Mesenchymal stem cell (in vitro differentiated cells and primary cell): Measurements from ENCODE around the gene CCDC172.

Experiments used
- DNase-seq: peaks from one replicate; pipeline ENCODE4 v3.0.0-alpha.2; 2013
- H2AFZ ChIP-seq: one replicate; pipeline ENCODE4 v1.6.1; 2013; ENCODE audit warnings: low read depth, mild to moderate bottlenecking, control low read depth, inconsistent platforms, low read length, moderate library complexity
- H2AK5ac ChIP-seq: 2 replicates; pipeline ENCODE4 v1.6.1; 2013; ENCODE audit warnings: low read length, moderate library complexity, mild to moderate bottlenecking, inconsistent platforms; ENCODE audit not compliant: severe bottlenecking
- H2BK120ac ChIP-seq: one replicate; pipeline ENCODE4 v1.6.1; 2013; ENCODE audit warnings: low read depth, mild to moderate bottlenecking, inconsistent platforms, low read length, moderate library complexity
- H2BK12ac ChIP-seq, 2 experiments: one replicate each; pipeline ENCODE4 v1.6.1; 2013; ENCODE audit warnings: inconsistent platforms in 2 of 2, low read length in 2 of 2, mild to moderate bottlenecking in 2 of 2, moderate library complexity in 2 of 2, control low read depth in 1 of 2
- H2BK15ac ChIP-seq: one replicate; pipeline ENCODE4 v1.6.1; 2013; ENCODE audit warnings: mild to moderate bottlenecking, low read depth, inconsistent platforms; ENCODE audit not compliant: poor library complexity, severe bottlenecking
- H2BK5ac ChIP-seq: 2 replicates; pipeline ENCODE4 v1.6.1; 2013; ENCODE audit warnings: low read depth, mild to moderate bottlenecking, low read length, control low read depth, inconsistent platforms; ENCODE audit not compliant: poor library complexity, severe bottlenecking
- H3K14ac ChIP-seq, 2 experiments: one replicate each; pipeline ENCODE4 v1.6.1; 2013; ENCODE audit warnings: inconsistent platforms in 2 of 2, low read length in 2 of 2, control low read depth in 1 of 2, mild to moderate bottlenecking in 1 of 2, moderate library complexity in 1 of 2
- H3K18ac ChIP-seq, 2 experiments: one replicate each; pipeline ENCODE4 v1.6.1; 2013; ENCODE audit warnings: inconsistent platforms in 2 of 2, low read length in 2 of 2, control low read depth in 1 of 2, low read depth in 1 of 2, mild to moderate bottlenecking in 1 of 2
- H3K23ac ChIP-seq, 2 experiments: one replicate each; pipeline ENCODE4 v1.6.1; 2013; ENCODE audit warnings: inconsistent platforms in 2 of 2, low read length in 2 of 2, mild to moderate bottlenecking in 2 of 2, moderate library complexity in 2 of 2, control low read depth in 1 of 2
- H3K27ac ChIP-seq: 2 replicates; pipeline ENCODE4 v1.5.1; 2013; ENCODE audit warnings: mild to moderate bottlenecking, moderate library complexity, low read length, control low read depth, inconsistent platforms; ENCODE audit not compliant: poor library complexity, severe bottlenecking
- H3K27me3 ChIP-seq, 2 experiments: 2 replicates each; pipeline versions ENCODE4 v1.6.1 to v1.7.0; 2013; ENCODE audit warnings: low read length in 2 of 2, mild to moderate bottlenecking in 2 of 2, moderate library complexity in 2 of 2, control low read depth in 1 of 2, inconsistent platforms in 1 of 2; ENCODE audit not compliant: control insufficient read depth in 1 of 2, insufficient read depth in 1 of 2
- H3K36me3 ChIP-seq, 2 experiments: 2 replicates each; pipeline versions ENCODE4 v1.6.1 to v1.7.0; 2013; ENCODE audit warnings: low read length in 2 of 2, control low read depth in 1 of 2, inconsistent platforms in 1 of 2, low read depth in 1 of 2, mild to moderate bottlenecking in 1 of 2; ENCODE audit not compliant: insufficient read depth in 2 of 2, control insufficient read depth in 1 of 2
- H3K4ac ChIP-seq, 2 experiments: one replicate each; pipeline ENCODE4 v1.6.1; 2013; ENCODE audit warnings: inconsistent platforms in 2 of 2, low read length in 2 of 2, mild to moderate bottlenecking in 2 of 2, moderate library complexity in 2 of 2, control low read depth in 1 of 2, low read depth in 1 of 2
- H3K4me1 ChIP-seq: 2 replicates; pipeline ENCODE4 v1.6.1; 2013; ENCODE audit warnings: low read depth, low read length, control low read depth; ENCODE audit not compliant: control insufficient read depth, insufficient read depth
- H3K4me2 ChIP-seq: 2 replicates; pipeline ENCODE4 v1.6.1; 2013; ENCODE audit warnings: low read length, mild to moderate bottlenecking, inconsistent platforms; ENCODE audit not compliant: poor library complexity, severe bottlenecking
- H3K4me3 ChIP-seq, 2 experiments: 2 replicates each; pipeline versions ENCODE4 v1.5.1 to v1.7.0; 2013; ENCODE audit warnings: low read length in 2 of 2, mild to moderate bottlenecking in 2 of 2, control low read depth in 1 of 2, low read depth in 1 of 2; ENCODE audit not compliant: insufficient read depth in 1 of 2
- H3K79me1 ChIP-seq: replicated peaks from 2 replicates; pipeline ENCODE4 v1.6.1; 2013; ENCODE audit warnings: mild to moderate bottlenecking, control low read depth, low read length, inconsistent platforms; ENCODE audit not compliant: poor library complexity, severe bottlenecking
- H3K9ac ChIP-seq: 2 replicates; pipeline ENCODE4 v1.7.0; 2013; ENCODE audit warnings: mild to moderate bottlenecking, low read length, moderate library complexity
- H3K9me3 ChIP-seq: 2 replicates; pipeline ENCODE4 v1.7.0; 2013; ENCODE audit warnings: mild to moderate bottlenecking, low read length; ENCODE audit not compliant: control insufficient read depth
- H4K8ac ChIP-seq: one replicate; pipeline ENCODE4 v1.6.1; 2013; ENCODE audit warnings: inconsistent platforms, mild to moderate bottlenecking, low read length, moderate library complexity
- H4K91ac ChIP-seq: one replicate; pipeline ENCODE4 v1.6.1; 2013; ENCODE audit warnings: mild to moderate bottlenecking, low read length, inconsistent platforms
- WGBS: methylation state at CpG from one replicate; pipeline ENCODE4 v1.1.7; 2013; ENCODE audit warnings: mixed read lengths; 5-methylcytosine and 5-hydroxymethylcytosine counted together

The CCDC172 gene

GRCh38 chr10:116418389-116418788 lies 94.1 kb downstream of the CCDC172 start:
- Histone ChIP-seq H3K36me3 (no peaks in the 10 kb centered on the region), H2AFZ (no peak overlapping the region), H3K18ac (no peak overlapping the region), H2BK12ac (no peak overlapping the region), H3K27me3 (no peaks in the 10 kb centered on the region), H2BK15ac (no peak overlapping the region), H2AK5ac (no peak overlapping the region), H3K4ac (no peak overlapping the region), H2BK120ac (no peak overlapping the region), H3K23ac (no peak overlapping the region), H3K27ac (no peak overlapping the region), H3K4me2 (no peak overlapping the region), H4K91ac (no peak overlapping the region), H2BK5ac (no peak overlapping the region), H3K9ac (peak overlapping the region; percentile 78), H3K4me3 (peak overlapping the region in 1 of 2 experiments; percentile 61), H3K4me1 (no peaks in the 10 kb centered on the region), H3K14ac (no peak overlapping the region), H3K9me3 (no peaks in the 10 kb centered on the region), H4K8ac (no peak overlapping the region), H3K79me1 (no peaks in the 10 kb centered on the region)
- no peak for DNase-seq
- WGBS, result 85% methylated on average over 1 of the region's 1 CpG

DNA sequence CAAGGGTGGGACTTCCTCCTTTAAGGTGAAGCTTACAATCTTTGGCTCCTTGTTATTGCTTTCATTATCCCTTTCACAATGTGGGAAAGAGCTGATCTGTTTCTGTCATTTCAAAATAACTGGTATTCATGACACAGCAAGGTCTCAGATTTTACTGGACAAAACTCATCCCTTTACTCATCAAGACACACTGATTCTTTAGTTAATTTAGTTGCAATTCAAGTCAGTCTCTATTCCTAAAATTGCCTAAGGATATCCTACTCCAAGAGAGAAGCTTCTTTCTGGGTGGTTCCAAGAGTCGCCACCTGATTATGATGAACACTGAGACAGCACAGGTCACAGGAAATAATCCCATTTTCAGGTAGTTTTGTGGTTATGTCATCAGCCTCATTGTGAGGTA lies 97.6 kb downstream of the CCDC172 start:
- Histone ChIP-seq H3K4me2 (no peak overlapping the region), H3K4ac (no peak overlapping the region), H3K9me3 (no peaks in the 10 kb centered on the region), H2BK5ac (no peak overlapping the region), H2AK5ac (no peak overlapping the region), H3K18ac (no peak overlapping the region), H3K4me3 (no peak overlapping the region), H3K14ac (no peak overlapping the region), H4K91ac (no peak overlapping the region), H2BK120ac (no peak overlapping the region), H3K27me3 (no peaks in the 10 kb centered on the region), H2AFZ (no peak overlapping the region), H3K27ac (no peak overlapping the region), H2BK12ac (no peak overlapping the region), H3K4me1 (no peaks in the 10 kb centered on the region), H3K79me1 (no peaks in the 10 kb centered on the region), H3K9ac (peak overlapping the region; percentile 20), H2BK15ac (no peak overlapping the region), H4K8ac (no peak overlapping the region), H3K23ac (no peak overlapping the region), H3K36me3 (no peaks in the 10 kb centered on the region)
- DNase-seq, result no peak
- WGBS, result 82% methylated on average over 1 of the region's 1 CpG

DNA sequence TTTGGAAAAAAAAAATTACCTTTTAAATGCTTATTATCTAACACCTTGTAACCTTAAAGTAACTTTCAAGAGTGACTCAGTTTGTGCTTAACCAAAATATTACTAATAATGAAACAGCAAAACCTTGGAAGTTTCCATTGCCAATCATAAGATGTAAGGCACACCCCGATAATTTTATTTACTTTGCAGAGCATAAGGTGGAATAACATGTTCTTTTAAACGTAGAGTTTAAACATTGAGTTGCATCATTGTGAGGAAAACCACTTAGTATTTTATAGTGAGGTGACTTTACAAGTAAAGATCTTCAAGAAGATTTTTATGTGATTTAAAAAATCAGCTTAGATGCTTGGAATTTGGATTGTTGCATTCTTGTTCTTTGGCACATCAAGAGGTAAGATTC lies 103.4 kb downstream of the CCDC172 start, which contains the start of gene PNLIPRP3:
Gene PNLIPRP3, plus strand, starts transcription at position 177 of the 400 bp plus-strand sequence. Its CDS starts 166 bp downstream, at position 343.
- Histone ChIP-seq H2BK120ac (no peak within 1 kb of the TSS), H3K9me3 (no peaks in the 10 kb centered on the region), H4K91ac (no peak within 1 kb of the TSS), H3K27ac (no peak within 1 kb of the TSS), H2AFZ (no peak within 1 kb of the TSS), H3K36me3 (no peaks in the 10 kb centered on the region), H3K18ac (no peak within 1 kb of the TSS), H3K79me1 (no peaks in the 10 kb centered on the region), H2BK5ac (no peak within 1 kb of the TSS), H3K23ac (no peak within 1 kb of the TSS), H3K4me3 (no peak within 1 kb of the TSS), H3K9ac (peak within 1 kb of the TSS; percentile 50), H3K14ac (no peak within 1 kb of the TSS), H3K4me1 (no peaks in the 10 kb centered on the region), H3K27me3 (peaks cover 0 to 11% of the 10 kb centered on the region in 2 experiments), H2BK12ac (no peak within 1 kb of the TSS), H2BK15ac (no peak within 1 kb of the TSS), H2AK5ac (no peak within 1 kb of the TSS), H3K4me2 (no peak within 1 kb of the TSS), H4K8ac (no peak within 1 kb of the TSS), H3K4ac (no peak within 1 kb of the TSS)
- DNase-seq, result no peak
- 85% methylated on average over 2 of the region's 2 CpGs for WGBS

DNA sequence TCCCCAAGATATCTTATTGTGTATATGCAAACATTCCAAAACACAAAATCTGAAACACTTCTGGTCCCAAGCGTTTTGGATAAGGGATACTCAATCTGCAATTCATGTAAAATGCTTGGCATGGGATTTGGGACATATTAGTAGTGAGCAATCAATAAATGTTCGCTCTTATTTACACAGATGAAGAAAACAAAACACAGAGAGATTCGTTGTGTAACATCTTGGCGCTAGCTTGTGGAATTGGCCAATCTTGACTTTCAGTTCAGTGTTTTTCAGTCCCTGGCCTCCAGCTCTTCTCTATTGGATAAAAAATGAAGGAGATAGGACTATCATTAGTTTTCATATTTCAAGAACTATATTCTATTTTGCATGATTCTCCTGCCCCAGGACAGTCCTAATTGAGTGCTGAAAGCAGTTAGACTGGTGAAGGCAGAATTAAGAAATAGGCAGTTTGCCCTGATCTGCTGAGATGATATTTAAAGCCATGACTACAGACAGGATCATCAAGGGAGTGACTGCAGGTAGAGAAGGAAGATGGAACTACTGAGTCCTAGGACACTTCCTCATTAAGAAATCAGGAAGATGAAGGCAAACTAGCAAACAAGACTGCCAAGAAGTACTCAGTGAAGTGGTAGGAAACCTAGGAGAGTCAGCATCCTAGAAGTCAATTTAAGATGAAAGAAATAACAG lies 105.2 kb downstream of the CCDC172 start:
- WGBS, result 81% methylated on average over 4 of the region's 4 CpGs
- Histone ChIP-seq H3K4me1 (no peaks in the 10 kb centered on the region), H4K8ac (no peak overlapping the region), H4K91ac (no peak overlapping the region), H3K27me3 (peaks cover 0 to 11% of the 10 kb centered on the region in 2 experiments), H3K79me1 (no peaks in the 10 kb centered on the region), H3K18ac (no peak overlapping the region), H3K4ac (no peak overlapping the region), H3K9ac (peak overlapping the region; percentile 50), H2AK5ac (no peak overlapping the region), H2BK120ac (no peak overlapping the region), H3K36me3 (no peaks in the 10 kb centered on the region), H2BK5ac (no peak overlapping the region), H2BK12ac (no peak overlapping the region), H2AFZ (no peak overlapping the region), H3K9me3 (no peaks in the 10 kb centered on the region), H3K4me3 (no peak overlapping the region), H2BK15ac (no peak overlapping the region), H3K27ac (no peak overlapping the region), H3K14ac (no peak overlapping the region), H3K4me2 (no peak overlapping the region), H3K23ac (no peak overlapping the region)
- DNase-seq, result no peak
